Kidney tubule cell (primary cell): Measurements from ENCODE around the gene AP1B1.
"Not testable (repeated sequence)": the region's sequence is repeated elsewhere in the genome, so short reads cannot be mapped to it uniquely, and the experiment has no call there.

Experiments
- DNase-seq: peaks from one replicate; pipeline ENCODE4 v3.0.0-alpha.2; 2018; ENCODE audit warnings: low spot score

Gene AP1B1

GRCh38 chr22:29387921-29388758 is at the start of gene AP1B1:
Gene AP1B1 (minus strand): TSS chr22:29388570. CDS start chr22:29367243, 21,327 bp downstream.
- DNase-seq = peak; percentile 95

GRCh38 chr22:29435236-29436136 is 47.1 kb upstream of the AP1B1 start:
- DNase-seq = no peak

GRCh38 chr22:29434288-29434687 is 45.9 kb upstream of the AP1B1 start:
- no peak for DNase-seq

GRCh38 chr22:29433856-29434255 is 45.5 kb upstream of the AP1B1 start:
- no peak for DNase-seq

GRCh38 chr22:29431986-29432385 is 43.6 kb upstream of the AP1B1 start:
- no peak for DNase-seq

GRCh38 chr22:29427176-29427760 is 38.9 kb upstream of the AP1B1 start:
- DNase-seq = no peak

GRCh38 chr22:29426476-29426875 is 38.1 kb upstream of the AP1B1 start:
- DNase-seq = no peak

- DNase-seq = not testable (repeated sequence)
Observed at GRCh38 chr22:29418704-29419103, 30.3 kb upstream of the AP1B1 start.

GRCh38 chr22:29414951-29415591 is 26.7 kb upstream of the AP1B1 start:
- DNase-seq = peak; percentile 1

GRCh38 chr22:29412772-29413171 is 24.4 kb upstream of the AP1B1 start:
- peak; percentile 2 for DNase-seq

GRCh38 chr22:29411569-29412211 is 23.3 kb upstream of the AP1B1 start:
- DNase-seq = not testable (repeated sequence)

- no peak for DNase-seq
Observed at GRCh38 chr22:29408940-29409339, 20.6 kb upstream of the AP1B1 start.

- DNase-seq = not testable (repeated sequence)
Observed at GRCh38 chr22:29401538-29401937, 13.2 kb upstream of the AP1B1 start.

- DNase-seq = no peak
Observed at GRCh38 chr22:29400576-29400975, 12.2 kb upstream of the AP1B1 start.

- DNase-seq = no peak
Observed at GRCh38 chr22:29397791-29398190, 9.4 kb upstream of the AP1B1 start.

- DNase-seq = no peak
Observed at GRCh38 chr22:29396126-29396525, 7.8 kb upstream of the AP1B1 start.

- peak; percentile 76 for DNase-seq
Observed at GRCh38 chr22:29394931-29395581, 6.7 kb upstream of the AP1B1 start.

GRCh38 chr22:29393019-29393608 is 4.7 kb upstream of the AP1B1 start:
- DNase-seq = peak; percentile 72

GRCh38 chr22:29391546-29391945 is 3.2 kb upstream of the AP1B1 start:
- no peak for DNase-seq

GRCh38 chr22:29390270-29390669 is 1.9 kb upstream of the AP1B1 start:
- no peak for DNase-seq

- no peak for DNase-seq
Observed at GRCh38 chr22:29388759-29389090, 355 bp upstream of the AP1B1 start.
